HepG2 (cell line): ENCODE measurements around the gene ST6GALNAC4. TPM values are rescaled to one million over a fixed set of nuclear protein-coding genes. Genes with fewer than 3 reads are reported as not detected.

Source experiments
- ATAC-seq: fragments of 200-7000 bp; cut with Tn5 transposase; 3 replicates; pipeline ENCODE4 v1.9.1; 2020; ENCODE audit warnings: mild to moderate bottlenecking, moderate library complexity
- BruUV-seq: library from RNA; stranded (reverse); fragments of 400-500 nt; replicated peaks from 2 replicates; lab custom pipeline; 2021; lab: Mats Ljungman, UMichigan
- CTCF ChIA-PET: fragments of 300-600 bp; formaldehyde crosslinking; extraction: SDS; loops from one replicate; lab custom pipeline; 2021; ENCODE audit warnings: low total read pairs, inconsistent platforms, low intra/inter-chr PET ratio; lab: Yijun Ruan, JAX
- POLR2A ChIA-PET: fragments of 350-600 bp; sonication (Branson Sonifier 250); formaldehyde crosslinking; loops from one replicate; lab custom pipeline; 2020; ENCODE audit warnings: antibody characterized with exemption, inconsistent platforms; lab: Yijun Ruan, JAX
- DNase-seq: peaks from one replicate; pipeline ENCODE4 v3.0.0-alpha.2; 2015; ENCODE audit warnings: low spot score
- FAIRE-seq: peaks from 3 replicates; lab custom pipeline; 2011; peaks lifted over from hg19 to GRCh38; lab: Jason Lieb, UNC
- H2AFZ ChIP-seq: one replicate; pipeline ENCODE4 v1.6.1; 2011; ENCODE audit warnings: low read length, inconsistent platforms
- H3K27ac ChIP-seq: fragments of 300-600 bp; 3 replicates; pipeline ENCODE4 v1.8.0; 2011; ENCODE audit warnings: mixed run types, mild to moderate bottlenecking, mixed read lengths, low read length, inconsistent platforms; ENCODE audit not compliant: insufficient read depth; ENCODE audit errors: extremely low read length
- H3K27me3 ChIP-seq, 2 experiments: fragments of 200-600 bp in 1 of 2; 2 replicates in 1 of 2; 3 replicates in 1 of 2; pipeline versions ENCODE4 v1.6.0 to v1.8.0; 2011; ENCODE audit warnings: low read length in 2 of 2, mild to moderate bottlenecking in 2 of 2, moderate library complexity in 2 of 2, inconsistent platforms in 1 of 2; ENCODE audit not compliant: insufficient read depth in 2 of 2, control insufficient read depth in 1 of 2
- H3K36me3 ChIP-seq, 2 experiments: fragments of 200-600 bp in 1 of 2; replicated peaks in 1 of 2; 2 replicates in 1 of 2; 3 replicates in 1 of 2; pipeline versions ENCODE4 v1.5.1 to v1.8.0; 2011; ENCODE audit warnings: low read length in 2 of 2, inconsistent platforms in 1 of 2; ENCODE audit not compliant: insufficient read depth in 2 of 2, control insufficient read depth in 1 of 2
- H3K4me1 ChIP-seq: 2 replicates; pipeline ENCODE4 v1.5.1; 2012; ENCODE audit warnings: low read length, inconsistent platforms; ENCODE audit not compliant: insufficient read depth
- H3K4me2 ChIP-seq: 2 replicates; pipeline ENCODE4 v1.6.0; 2011; ENCODE audit warnings: low read depth, low read length, inconsistent platforms
- H3K4me3 ChIP-seq, 3 experiments: fragments of 200-600 bp in 1 of 3; sonication (generic), shearing (Covaris generic) in 1 of 3; replicated peaks in 1 of 3; 2 replicates each; pipeline ENCODE4 v1.5.1; 2011 to 2016; ENCODE audit warnings: low read length in 3 of 3, inconsistent platforms in 2 of 3, low read depth in 2 of 3, mild to moderate bottlenecking in 2 of 3, control low read depth in 1 of 3, mixed read lengths in 1 of 3; ENCODE audit not compliant: insufficient read depth in 1 of 3
- H3K79me2 ChIP-seq: one replicate; pipeline ENCODE4 v1.6.1; 2011; ENCODE audit warnings: low read length, inconsistent platforms; ENCODE audit not compliant: insufficient read depth
- H3K9ac ChIP-seq: 2 replicates; pipeline ENCODE4 v1.6.0; 2011; ENCODE audit warnings: mild to moderate bottlenecking, low read depth, low read length, inconsistent platforms; ENCODE audit not compliant: insufficient read depth
- H3K9me3 ChIP-seq: 2 replicates; pipeline ENCODE4 v1.5.1; 2012; ENCODE audit warnings: mild to moderate bottlenecking, low read length
- H4K20me1 ChIP-seq: 2 replicates; pipeline ENCODE4 v1.6.0; 2011; ENCODE audit warnings: inconsistent platforms, mild to moderate bottlenecking, low read length, moderate library complexity; ENCODE audit not compliant: insufficient read depth
- ELF1 ChIP-seq: sonication (generic); formaldehyde crosslinking; IDR thresholded peaks from 2 replicates; pipeline ENCODE4 v1.4.0; 2020; ENCODE audit warnings: missing genetic modification reagents
- ELF3 ChIP-seq: IDR thresholded peaks from 2 replicates; pipeline ENCODE4 v1.6.1; 2016; ENCODE audit warnings: missing genetic modification reagents, missing compliant biosample characterization
- HNRNPLL ChIP-seq: fragments of 200-400 bp; formaldehyde crosslinking; IDR thresholded peaks from 2 replicates; pipeline ENCODE4 v1.6.1; 2017; ENCODE audit warnings: mild to moderate bottlenecking, low read depth, low read length; ENCODE audit not compliant: poor library complexity, severe bottlenecking
- JUND ChIP-seq: sonication (generic); formaldehyde crosslinking; IDR thresholded peaks from 2 replicates; pipeline ENCODE4 v1.8.0; 2022; ENCODE audit warnings: mild to moderate bottlenecking, missing genetic modification reagents
- MXI1 ChIP-seq: IDR thresholded peaks from 3 replicates; pipeline ENCODE4 v1.6.1; 2012; ENCODE audit warnings: low read depth, low read length, inconsistent platforms, borderline replicate concordance
- NCOA5 ChIP-seq: sonication (generic); formaldehyde crosslinking; IDR thresholded peaks from 2 replicates; pipeline ENCODE4 v1.4.0; 2020; ENCODE audit warnings: missing genetic modification reagents
- PHF21A ChIP-seq: sonication (generic); formaldehyde crosslinking; IDR thresholded peaks from 2 replicates; pipeline ENCODE4 v1.5.0; 2020; ENCODE audit warnings: mild to moderate bottlenecking, missing genetic modification reagents
- XRCC5 ChIP-seq: fragments of 200-400 bp; formaldehyde crosslinking; optimal IDR thresholded peaks from 2 replicates; pipeline ENCODE3; 2017; ENCODE audit warnings: mild to moderate bottlenecking, low read length
- YEATS2 ChIP-seq: sonication (generic); formaldehyde crosslinking; IDR thresholded peaks from 2 replicates; pipeline ENCODE4 v1.4.0; 2020; ENCODE audit warnings: missing genetic modification reagents, borderline replicate concordance
- ZNF749 ChIP-seq: sonication (generic); formaldehyde crosslinking; IDR thresholded peaks from 2 replicates; pipeline ENCODE4 v1.8.0; 2022; ENCODE audit warnings: mild to moderate bottlenecking, missing genetic modification reagents, moderate library complexity, borderline replicate concordance
- ZNF768 ChIP-seq: sonication (generic); formaldehyde crosslinking; IDR thresholded peaks from 2 replicates; pipeline ENCODE4 v1.4.0; 2020; ENCODE audit warnings: missing genetic modification reagents
- WGBS: methylation state at CpG from one replicate; pipeline ENCODE4 v1.1.6; 2017; ENCODE audit warnings: low lambda C conversion rate; 5-methylcytosine and 5-hydroxymethylcytosine counted together
- in situ Hi-C: cut with HindIII; loops from 2 replicates; pipeline ENCODE4 v1.10.0; 2017; ENCODE audit warnings: low pct_unique_long_range_greater_than_20kb; ENCODE audit not compliant: extremely low pct_ligation_motif_present
- intact Hi-C: fragments of 100-400 bp; cut with micrococcal nuclease; formaldehyde crosslinking; loops from one replicate; pipeline ENCODE4 v1.10.0; 2022; ENCODE audit not compliant: unreplicated experiment
- polyA plus RNA-seq, 8 experiments: library from polyadenylated mRNA; depleted of rRNA in 3 of 8; stranded (reverse) in 7 of 8; unstranded in 1 of 8; fragments of >200 nt; fragmentation: Illumina TruSeq in 4 of 8; extraction: Trizol in 4 of 8; gene quantifications; 2 replicates each; pipeline versions ENCODE4 v1.2.1 to v1.2.3, GENCODE V29; 2011 to 2016; ENCODE audit warnings: low read depth in 4 of 8, missing spikeins in 1 of 8, mixed read lengths in 1 of 8; ENCODE audit not compliant: insufficient read depth in 1 of 8
- total RNA-seq, 5 experiments: library from RNA; depleted of rRNA; stranded (reverse); fragments of >200 nt; fragmentation: Illumina TruSeq; extraction: Trizol; gene quantifications; 2 replicates each; pipeline ENCODE4 v1.2.3, GENCODE V29; 2016; ENCODE audit warnings: low read depth in 1 of 5
- TF ChIP-seq, protein P1 (sequence below): sonication (generic); formaldehyde crosslinking; IDR thresholded peaks from 2 replicates; pipeline ENCODE4 v1.9.0; 2021; ENCODE audit warnings: missing genetic modification reagents, borderline replicate concordance
- TF ChIP-seq, protein P2 (sequence below): sonication (generic); formaldehyde crosslinking; IDR thresholded peaks from 2 replicates; pipeline ENCODE4 v1.4.0; 2020; ENCODE audit warnings: missing genetic modification reagents, borderline replicate concordance
- TF ChIP-seq, protein P3 (sequence below): sonication (generic); formaldehyde crosslinking; IDR thresholded peaks from 2 replicates; pipeline ENCODE4 v1.5.1; 2020; ENCODE audit warnings: mild to moderate bottlenecking, missing genetic modification reagents, borderline replicate concordance

ST6GALNAC4 gene
- total and polyA plus RNA-seq, 2 of the 13 experiments (the other 11 are each of a cell fraction or from before 2014, with no cell fraction given) = 18.8 to 27.7 TPM

DNA sequence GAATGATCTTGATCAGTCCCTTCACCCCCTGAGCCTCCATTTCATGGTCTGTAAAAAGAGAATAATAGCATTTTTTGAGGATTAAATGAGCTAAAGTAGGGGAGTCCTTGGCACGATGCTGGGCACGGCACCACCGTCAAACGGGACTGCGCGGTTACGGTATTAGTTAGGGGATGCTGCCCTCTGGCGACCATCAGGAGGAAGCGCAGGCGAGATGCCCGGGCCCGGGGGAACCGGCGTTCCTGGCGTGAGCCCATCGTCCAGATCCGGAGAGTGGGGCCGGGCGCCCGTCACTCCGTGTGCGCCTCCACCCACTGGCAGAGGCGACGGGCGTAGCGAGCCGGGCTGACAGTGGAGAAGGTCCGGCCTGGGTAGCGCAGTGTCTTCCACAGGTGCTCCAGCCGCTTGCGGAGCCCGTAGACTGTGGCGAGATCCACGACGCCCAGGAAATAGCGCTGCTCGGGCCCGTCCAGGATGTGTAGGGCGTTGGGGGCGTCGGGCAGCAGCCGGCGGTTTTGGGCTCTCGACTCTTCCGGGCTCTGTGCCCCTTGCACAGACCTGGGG, 4.8 kb upstream of the ST6GALNAC4 start:
- Histone ChIP-seq H3K4me2 (peak overlapping the region; percentile 45), H2AFZ (no peak overlapping the region), H3K4me1 (peaks cover 41% of the 10 kb centered on the region), H3K9ac (no peak overlapping the region), H3K36me3 (no peaks in the 10 kb centered on the region), H3K4me3 (peak overlapping the region in 1 of 3 experiments; percentile 41; a peak in 1 of 6 replicates), H3K9me3 (no peaks in the 10 kb centered on the region), H3K27me3 (peaks cover 0 to 13% of the 10 kb centered on the region in 2 experiments; a peak in 2 of 5 replicates), H3K79me2 (no peaks in the 10 kb centered on the region), H3K27ac (no peak overlapping the region), H4K20me1 (no peaks in the 10 kb centered on the region)
- in situ Hi-C loops = loop anchor here (10.0 kb wide), 1 partner anchor 417 kb away; no protein-coding TSS in a partner anchor
- WGBS = 2% methylated on average over 11 of the region's 45 CpGs
- DNase-seq (no peak), FAIRE-seq (peak; percentile 79), ATAC-seq (peak; percentile 18)
- POLR2A ChIA-PET = interaction anchor here (1.0 to 1.2 kb wide), 2 partner anchors 25 to 118 kb away, joined by 3 to 4 read pairs; no protein-coding TSS in a partner anchor
- CTCF ChIA-PET = interaction anchor here (0.7 to 1.9 kb wide), 5 partner anchors 52 to 332 kb away, joined by 3 to 10 read pairs (median 4); partner anchors contain the start of gene TOR2A
- intact Hi-C loops = loop anchor here (1.0 kb wide), 2 partner anchors 51 to 331 kb away; no protein-coding TSS in a partner anchor
- BruUV-seq = no TSS peak
- TF ChIP-seq HNRNPLL (peak; percentile 14), ZNF768 (CRISPR knock-in tag) (0 out of 2 replicates have a peak, but pooled peaks have one; percentile 12), ELF1 (CRISPR knock-in tag) (0 out of 2 replicates have a peak, but pooled peaks have one; percentile 29), ELF3 (CRISPR knock-in tag) (0 out of 2 replicates have a peak, but pooled peaks have one; percentile 22), YEATS2 (peak; percentile 15; the same call in 1 of the 2 replicates), JUND (CRISPR knock-in tag) (no peak), PHF21A (CRISPR knock-in tag) (no peak), NCOA5 (no peak), MXI1 (peak; percentile 37; the same call in 1 of the 3 replicates), XRCC5 (peak; percentile 47), ZNF749 (0 out of 2 replicates have a peak, but pooled peaks have one; percentile 31)
- TF ChIP-seq, protein P1, sequence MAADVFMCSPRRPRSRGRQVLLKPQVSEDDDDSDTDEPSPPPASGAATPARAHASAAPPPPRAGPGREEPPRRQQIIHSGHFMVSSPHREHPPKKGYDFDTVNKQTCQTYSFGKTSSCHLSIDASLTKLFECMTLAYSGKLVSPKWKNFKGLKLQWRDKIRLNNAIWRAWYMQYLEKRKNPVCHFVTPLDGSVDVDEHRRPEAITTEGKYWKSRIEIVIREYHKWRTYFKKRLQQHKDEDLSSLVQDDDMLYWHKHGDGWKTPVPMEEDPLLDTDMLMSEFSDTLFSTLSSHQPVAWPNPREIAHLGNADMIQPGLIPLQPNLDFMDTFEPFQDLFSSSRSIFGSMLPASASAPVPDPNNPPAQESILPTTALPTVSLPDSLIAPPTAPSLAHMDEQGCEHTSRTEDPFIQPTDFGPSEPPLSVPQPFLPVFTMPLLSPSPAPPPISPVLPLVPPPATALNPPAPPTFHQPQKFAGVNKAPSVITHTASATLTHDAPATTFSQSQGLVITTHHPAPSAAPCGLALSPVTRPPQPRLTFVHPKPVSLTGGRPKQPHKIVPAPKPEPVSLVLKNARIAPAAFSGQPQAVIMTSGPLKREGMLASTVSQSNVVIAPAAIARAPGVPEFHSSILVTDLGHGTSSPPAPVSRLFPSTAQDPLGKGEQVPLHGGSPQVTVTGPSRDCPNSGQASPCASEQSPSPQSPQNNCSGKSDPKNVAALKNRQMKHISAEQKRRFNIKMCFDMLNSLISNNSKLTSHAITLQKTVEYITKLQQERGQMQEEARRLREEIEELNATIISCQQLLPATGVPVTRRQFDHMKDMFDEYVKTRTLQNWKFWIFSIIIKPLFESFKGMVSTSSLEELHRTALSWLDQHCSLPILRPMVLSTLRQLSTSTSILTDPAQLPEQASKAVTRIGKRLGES (CRISPR knock-in tag) = no peak
- TF ChIP-seq, protein P2, sequence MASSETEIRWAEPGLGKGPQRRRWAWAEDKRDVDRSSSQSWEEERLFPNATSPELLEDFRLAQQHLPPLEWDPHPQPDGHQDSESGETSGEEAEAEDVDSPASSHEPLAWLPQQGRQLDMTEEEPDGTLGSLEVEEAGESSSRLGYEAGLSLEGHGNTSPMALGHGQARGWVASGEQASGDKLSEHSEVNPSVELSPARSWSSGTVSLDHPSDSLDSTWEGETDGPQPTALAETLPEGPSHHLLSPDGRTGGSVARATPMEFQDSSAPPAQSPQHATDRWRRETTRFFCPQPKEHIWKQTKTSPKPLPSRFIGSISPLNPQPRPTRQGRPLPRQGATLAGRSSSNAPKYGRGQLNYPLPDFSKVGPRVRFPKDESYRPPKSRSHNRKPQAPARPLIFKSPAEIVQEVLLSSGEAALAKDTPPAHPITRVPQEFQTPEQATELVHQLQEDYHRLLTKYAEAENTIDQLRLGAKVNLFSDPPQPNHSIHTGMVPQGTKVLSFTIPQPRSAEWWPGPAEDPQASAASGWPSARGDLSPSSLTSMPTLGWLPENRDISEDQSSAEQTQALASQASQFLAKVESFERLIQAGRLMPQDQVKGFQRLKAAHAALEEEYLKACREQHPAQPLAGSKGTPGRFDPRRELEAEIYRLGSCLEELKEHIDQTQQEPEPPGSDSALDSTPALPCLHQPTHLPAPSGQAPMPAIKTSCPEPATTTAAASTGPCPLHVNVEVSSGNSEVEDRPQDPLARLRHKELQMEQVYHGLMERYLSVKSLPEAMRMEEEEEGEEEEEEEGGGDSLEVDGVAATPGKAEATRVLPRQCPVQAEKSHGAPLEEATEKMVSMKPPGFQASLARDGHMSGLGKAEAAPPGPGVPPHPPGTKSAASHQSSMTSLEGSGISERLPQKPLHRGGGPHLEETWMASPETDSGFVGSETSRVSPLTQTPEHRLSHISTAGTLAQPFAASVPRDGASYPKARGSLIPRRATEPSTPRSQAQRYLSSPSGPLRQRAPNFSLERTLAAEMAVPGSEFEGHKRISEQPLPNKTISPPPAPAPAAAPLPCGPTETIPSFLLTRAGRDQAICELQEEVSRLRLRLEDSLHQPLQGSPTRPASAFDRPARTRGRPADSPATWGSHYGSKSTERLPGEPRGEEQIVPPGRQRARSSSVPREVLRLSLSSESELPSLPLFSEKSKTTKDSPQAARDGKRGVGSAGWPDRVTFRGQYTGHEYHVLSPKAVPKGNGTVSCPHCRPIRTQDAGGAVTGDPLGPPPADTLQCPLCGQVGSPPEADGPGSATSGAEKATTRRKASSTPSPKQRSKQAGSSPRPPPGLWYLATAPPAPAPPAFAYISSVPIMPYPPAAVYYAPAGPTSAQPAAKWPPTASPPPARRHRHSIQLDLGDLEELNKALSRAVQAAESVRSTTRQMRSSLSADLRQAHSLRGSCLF (CRISPR knock-in tag) = no peak
- TF ChIP-seq, protein P3, sequence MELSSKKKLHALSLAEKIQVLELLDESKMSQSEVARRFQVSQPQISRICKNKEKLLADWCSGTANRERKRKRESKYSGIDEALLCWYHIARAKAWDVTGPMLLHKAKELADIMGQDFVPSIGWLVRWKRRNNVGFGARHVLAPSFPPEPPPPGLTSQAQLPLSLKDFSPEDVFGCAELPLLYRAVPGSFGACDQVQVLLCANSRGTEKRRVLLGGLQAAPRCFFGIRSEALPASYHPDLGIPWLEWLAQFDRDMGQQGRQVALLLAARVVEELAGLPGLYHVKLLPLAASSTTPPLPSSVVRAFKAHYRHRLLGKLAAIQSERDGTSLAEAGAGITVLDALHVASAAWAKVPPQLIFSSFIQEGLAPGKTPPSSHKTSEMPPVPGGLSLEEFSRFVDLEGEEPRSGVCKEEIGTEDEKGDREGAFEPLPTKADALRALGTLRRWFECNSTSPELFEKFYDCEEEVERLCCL (CRISPR knock-in tag) = no peak
